Keratinocyte (primary cell): Measurements from ENCODE around the gene GSTCD. TPM values are rescaled to one million over a fixed set of nuclear protein-coding genes. Genes with fewer than 3 reads are reported as not detected.

ENCODE experiments used
- DNase-seq: peaks from one replicate; pipeline ENCODE4 v3.0.0-alpha.2; 2011; ENCODE audit warnings: low read depth, missing footprints, low spot score
- FAIRE-seq: peaks from 2 replicates; lab custom pipeline; 2011; peaks lifted over from hg19 to GRCh38; lab: Jason Lieb, UNC
- H2AFZ ChIP-seq: 2 replicates; pipeline ENCODE4 v1.6.0; 2012; ENCODE audit warnings: low read length, control low read depth, inconsistent platforms; ENCODE audit not compliant: control insufficient read depth
- H3K27ac ChIP-seq: 2 replicates; pipeline ENCODE4 v1.5.1; 2011; ENCODE audit warnings: low read length; ENCODE audit not compliant: control insufficient read depth, insufficient read depth
- H3K27me3 ChIP-seq: 3 replicates; pipeline ENCODE4 v1.6.0; 2011; ENCODE audit warnings: low read length; ENCODE audit not compliant: control insufficient read depth, insufficient read depth; ENCODE audit errors: extremely low read depth
- H3K36me3 ChIP-seq, 2 experiments: 2 replicates in 1 of 2; 3 replicates in 1 of 2; pipeline ENCODE4 v1.5.1; 2011; ENCODE audit warnings: low read length in 2 of 2, mild to moderate bottlenecking in 1 of 2; ENCODE audit not compliant: control insufficient read depth in 2 of 2, insufficient read depth in 2 of 2; ENCODE audit errors: extremely low read depth in 1 of 2
- H3K4me1 ChIP-seq: 3 replicates; pipeline ENCODE4 v1.5.1; 2011; ENCODE audit warnings: low read length; ENCODE audit not compliant: control insufficient read depth, insufficient read depth; ENCODE audit errors: extremely low read depth
- H3K4me2 ChIP-seq: 3 replicates; pipeline ENCODE4 v1.6.0; 2011; ENCODE audit warnings: low read depth, low read length; ENCODE audit not compliant: control insufficient read depth, insufficient read depth; ENCODE audit errors: extremely low read depth
- H3K4me3 ChIP-seq, 3 experiments: fragments of 200-600 bp in 1 of 3; sonication (generic) in 1 of 3; 2 replicates in 2 of 3; 3 replicates in 1 of 3; pipeline ENCODE4 v1.5.1; 2011 to 2016; ENCODE audit warnings: low read length in 3 of 3, mild to moderate bottlenecking in 3 of 3, control low read depth in 2 of 3, inconsistent platforms in 1 of 3, low read depth in 1 of 3, mixed read lengths in 1 of 3, mixed run types in 1 of 3, moderate library complexity in 1 of 3; ENCODE audit not compliant: control insufficient read depth in 2 of 3, insufficient read depth in 2 of 3; ENCODE audit errors: extremely low read depth in 1 of 3
- H3K79me2 ChIP-seq: 2 replicates; pipeline ENCODE4 v1.6.0; 2012; ENCODE audit warnings: low read length; ENCODE audit not compliant: control insufficient read depth, insufficient read depth
- H3K9ac ChIP-seq: 3 replicates; pipeline ENCODE4 v1.6.0; 2011; ENCODE audit warnings: low read length; ENCODE audit not compliant: control insufficient read depth, insufficient read depth; ENCODE audit errors: extremely low read depth
- H3K9me1 ChIP-seq: 3 replicates; pipeline ENCODE4 v1.6.0; 2011; ENCODE audit warnings: low read length; ENCODE audit not compliant: control insufficient read depth, insufficient read depth; ENCODE audit errors: extremely low read depth
- H3K9me3 ChIP-seq: 2 replicates; pipeline ENCODE4 v1.5.1; 2012; ENCODE audit warnings: low read depth, low read length; ENCODE audit not compliant: control insufficient read depth
- H4K20me1 ChIP-seq: 3 replicates; pipeline ENCODE4 v1.6.0; 2011; ENCODE audit warnings: low read length; ENCODE audit not compliant: control insufficient read depth, insufficient read depth; ENCODE audit errors: extremely low read depth
- CTCF ChIP-seq, 3 experiments: IDR thresholded peaks in 1 of 3; conservative IDR thresholded peaks in 1 of 3; optimal IDR thresholded peaks in 1 of 3; 2 replicates in 2 of 3; 3 replicates in 1 of 3; pipeline versions ENCODE3 to v1.5.1; 2011; ENCODE audit warnings: low read length in 3 of 3, mild to moderate bottlenecking in 3 of 3, moderate library complexity in 2 of 3, control low read depth in 1 of 3, inconsistent platforms in 1 of 3; ENCODE audit not compliant: insufficient read depth in 2 of 3; ENCODE audit errors: extremely low read depth in 1 of 3
- EZH2 ChIP-seq: IDR thresholded peaks from one replicate; pipeline ENCODE4 v1.6.1; 2012; ENCODE audit warnings: inconsistent platforms, mild to moderate bottlenecking, low read length, moderate library complexity
- dilution Hi-C: fragments of 300-500 bp; cut with MboI; formaldehyde crosslinking; loops from one replicate; pipeline ENCODE4 v1.7.0; 2020; ENCODE audit warnings: low sequenced_read_pairs; ENCODE audit not compliant: extremely low pct_ligation_motif_present
- polyA plus RNA-seq, 5 experiments: library from polyadenylated mRNA; depleted of rRNA in 3 of 5; stranded (reverse) in 3 of 5; stranded (forward) in 1 of 5; unstranded in 1 of 5; fragments of >200 nt; gene quantifications; 1 replicate in 1 of 5; 2 replicates in 3 of 5; 3 replicates in 1 of 5; pipeline versions ENCODE4 v1.2.1 to v1.2.3, GENCODE V29; 2011 to 2012; ENCODE audit warnings: missing spikeins in 2 of 5, low read depth in 1 of 5, low replicate concordance in 1 of 5

The GSTCD gene
- polyA plus RNA-seq, 1 donor (not counting 4 experiments of a cell fraction or from before 2014, with no cell fraction given) = 23.2 TPM

DNA sequence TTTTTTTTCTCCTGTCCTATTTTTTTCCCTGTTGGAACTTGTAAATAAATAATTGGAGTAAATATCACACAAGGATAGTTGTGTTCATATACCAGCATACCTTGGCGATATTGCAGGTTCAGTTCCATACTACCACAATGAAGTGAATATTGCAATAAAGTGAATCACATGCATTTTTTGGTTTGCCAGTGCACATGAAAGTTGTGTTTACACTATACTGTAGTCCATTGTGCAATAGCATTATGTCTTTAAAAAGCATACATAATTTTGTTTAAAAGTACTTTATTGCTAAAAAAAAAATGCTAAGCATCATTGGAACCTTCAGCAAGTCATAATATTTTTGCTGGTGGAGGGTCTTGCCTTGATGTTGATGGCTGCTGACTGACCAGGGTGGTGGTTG lies 88.6 kb downstream of the GSTCD start:
- Histone ChIP-seq H3K9me3 (no peaks in the 10 kb centered on the region), H2AFZ (no peak overlapping the region), H3K79me2 (no peaks in the 10 kb centered on the region), H3K36me3 (no peaks in the 10 kb centered on the region), H3K9ac (no peak overlapping the region), H3K27me3 (no peaks in the 10 kb centered on the region), H3K9me1 (no peaks in the 10 kb centered on the region), H3K4me2 (no peak overlapping the region), H3K27ac (no peak overlapping the region), H3K4me3 (no peak overlapping the region), H3K4me1 (no peaks in the 10 kb centered on the region), H4K20me1 (no peaks in the 10 kb centered on the region)
- no peak for DNase-seq
- dilution Hi-C loops = no loop called here
- FAIRE-seq = no peak
- no peak for TF ChIP-seq EZH2
- no peak for TF ChIP-seq CTCF (optimal IDR thresholded peaks at IDR 0.05 in 1 of 3, IDR thresholded peaks at IDR 0.05 in 1 of 3, conservative IDR thresholded peaks at IDR 0.05 in 1 of 3; ENCODE audit: extremely low read depth in 1 of 3, insufficient read depth in 2 of 3, low read length in 3 of 3)

- FAIRE-seq (no peak), DNase-seq (no peak)
- Histone ChIP-seq H3K9me3 (no peaks in the 10 kb centered on the region), H3K4me2 (no peak overlapping the region), H3K4me3 (no peak overlapping the region), H4K20me1 (no peaks in the 10 kb centered on the region), H3K36me3 (no peaks in the 10 kb centered on the region), H3K9ac (no peak overlapping the region), H3K9me1 (no peaks in the 10 kb centered on the region), H3K27ac (no peak overlapping the region), H2AFZ (no peak overlapping the region), H3K27me3 (no peaks in the 10 kb centered on the region), H3K4me1 (no peaks in the 10 kb centered on the region), H3K79me2 (no peaks in the 10 kb centered on the region)
- TF ChIP-seq CTCF (optimal IDR thresholded peaks at IDR 0.05 in 1 of 3, IDR thresholded peaks at IDR 0.05 in 1 of 3, conservative IDR thresholded peaks at IDR 0.05 in 1 of 3; ENCODE audit: extremely low read depth in 1 of 3, insufficient read depth in 2 of 3, low read length in 3 of 3) (no peak), EZH2 (no peak)
- dilution Hi-C loops = no loop called here
Observed at GRCh38 chr4:105805501-105806120, 97.0 kb downstream of the GSTCD start.
